HEK293 (cell line): ENCODE measurements around the gene FRAS1.

Experiments used
- CTCF ChIA-PET: fragments of 350-600 bp; formaldehyde crosslinking; extraction: SDS; loops from one replicate; lab custom pipeline; 2021; ENCODE audit warnings: antibody characterized with exemption; lab: Yijun Ruan, JAX
- POLR2A ChIA-PET: fragments of 300-600 bp; formaldehyde crosslinking; extraction: SDS; loops from one replicate; lab custom pipeline; 2020; ENCODE audit warnings: antibody characterized with exemption, inconsistent platforms; lab: Yijun Ruan, JAX
- H3K27ac ChIP-seq: fragments of 200-500 bp; sonication (Bioruptor generic); 2 replicates; pipeline ENCODE4 v1.5.1; 2014; ENCODE audit warnings: low read depth, low read length, control low read depth, inconsistent platforms; ENCODE audit errors: extremely low read depth
- H3K36me3 ChIP-seq, 2 experiments: fragments of 200-500 bp in 1 of 2; sonication (Bioruptor generic) in 1 of 2; 1 replicate in 1 of 2; 2 replicates in 1 of 2; pipeline ENCODE4 v1.5.1; 2014 to 2017; ENCODE audit warnings: inconsistent platforms in 2 of 2, low read length in 2 of 2; ENCODE audit not compliant: control insufficient read depth in 2 of 2, insufficient read depth in 1 of 2
- H3K4me1 ChIP-seq: fragments of 200-500 bp; sonication (Bioruptor generic); 2 replicates; pipeline ENCODE4 v1.5.1; 2014; ENCODE audit warnings: mild to moderate bottlenecking, low read length, inconsistent platforms; ENCODE audit not compliant: control insufficient read depth, insufficient read depth
- H3K4me3 ChIP-seq: 2 replicates; pipeline ENCODE4 v1.5.1; 2011; ENCODE audit warnings: low read depth, mild to moderate bottlenecking, control low read depth, low read length, moderate library complexity
- H3K9me3 ChIP-seq: fragments of 200-500 bp; sonication (Bioruptor generic); 2 replicates; pipeline ENCODE4 v1.5.1; 2014; ENCODE audit warnings: low read depth, low read length, inconsistent platforms; ENCODE audit not compliant: control insufficient read depth, insufficient read depth
- BCL6B ChIP-seq: fragments of 450-650 bp; formaldehyde crosslinking; IDR thresholded peaks from 2 replicates; pipeline ENCODE4 v1.5.1; 2017; ENCODE audit warnings: missing biosample characterization, missing genetic modification characterization
- FEZF1 ChIP-seq: fragments of 450-650 bp; formaldehyde crosslinking; IDR thresholded peaks from 2 replicates; pipeline ENCODE4 v1.5.1; 2016; ENCODE audit warnings: missing biosample characterization, missing genetic modification characterization
- SP2 ChIP-seq: fragments of 450-650 bp; formaldehyde crosslinking; IDR thresholded peaks from 2 replicates; pipeline ENCODE4 v1.5.1; 2016; ENCODE audit warnings: missing biosample characterization, missing genetic modification characterization
- ZBTB48 ChIP-seq: fragments of 450-650 bp; formaldehyde crosslinking; IDR thresholded peaks from 2 replicates; pipeline ENCODE4 v1.5.1; 2016; ENCODE audit warnings: missing biosample characterization, missing genetic modification characterization
- ZNF114 ChIP-seq: fragments of 450-650 bp; formaldehyde crosslinking; IDR thresholded peaks from 2 replicates; pipeline ENCODE4 v1.5.0; 2017; ENCODE audit warnings: missing biosample characterization, missing genetic modification characterization
- ZNF157 ChIP-seq: fragments of 450-650 bp; formaldehyde crosslinking; IDR thresholded peaks from 2 replicates; pipeline ENCODE4 v1.5.1; 2016; ENCODE audit warnings: missing biosample characterization, missing genetic modification characterization
- ZNF223 ChIP-seq: fragments of 450-650 bp; formaldehyde crosslinking; IDR thresholded peaks from 2 replicates; pipeline ENCODE4 v1.5.1; 2016; ENCODE audit warnings: missing biosample characterization, missing genetic modification characterization
- ZNF302 ChIP-seq: fragments of 450-650 bp; formaldehyde crosslinking; IDR thresholded peaks from 2 replicates; pipeline ENCODE4 v1.5.1; 2016; ENCODE audit warnings: missing biosample characterization, missing genetic modification characterization, low read depth
- ZNF341 ChIP-seq: fragments of 450-650 bp; formaldehyde crosslinking; IDR thresholded peaks from 2 replicates; pipeline ENCODE4; 2016; ENCODE audit warnings: low read depth, missing biosample characterization, missing genetic modification characterization
- ZNF426 ChIP-seq: fragments of 450-650 bp; formaldehyde crosslinking; IDR thresholded peaks from 2 replicates; pipeline ENCODE4 v1.5.1; 2017; ENCODE audit warnings: missing biosample characterization, missing genetic modification characterization, mild to moderate bottlenecking, inconsistent platforms, moderate library complexity
- ZNF518A ChIP-seq: fragments of 450-650 bp; formaldehyde crosslinking; conservative IDR thresholded peaks from 2 replicates; pipeline ENCODE4 v1.5.1; 2016; ENCODE audit warnings: low read depth, missing biosample characterization, missing genetic modification characterization
- ZNF521 ChIP-seq: fragments of 450-650 bp; formaldehyde crosslinking; IDR thresholded peaks from 2 replicates; pipeline ENCODE4 v1.5.1; 2017; ENCODE audit warnings: missing biosample characterization, mild to moderate bottlenecking, missing genetic modification characterization
- ZNF658 ChIP-seq: fragments of 450-650 bp; formaldehyde crosslinking; IDR thresholded peaks from 2 replicates; pipeline ENCODE4; 2016; ENCODE audit warnings: missing biosample characterization, missing genetic modification characterization
- ZNF660 ChIP-seq: fragments of 450-650 bp; IDR thresholded peaks from 2 replicates; pipeline ENCODE4 v1.5.1; 2018; ENCODE audit warnings: missing biosample characterization, mild to moderate bottlenecking, missing genetic modification characterization
- TF ChIP-seq, protein P1 (sequence below): sonication (generic); formaldehyde crosslinking; IDR thresholded peaks from 2 replicates; pipeline ENCODE4 v1.8.1; 2022; ENCODE audit warnings: mild to moderate bottlenecking, moderate library complexity, missing genetic modification reagents
- TF ChIP-seq, protein P2 (sequence below): fragments of 450-650 bp; formaldehyde crosslinking; IDR thresholded peaks from 2 replicates; pipeline ENCODE4 v1.5.1; 2017; ENCODE audit warnings: missing biosample characterization, mild to moderate bottlenecking, missing genetic modification characterization, moderate library complexity
- TF ChIP-seq, protein P3 (sequence below): fragments of 450-650 bp; formaldehyde crosslinking; IDR thresholded peaks from 2 replicates; pipeline ENCODE4 v1.5.1; 2016; ENCODE audit warnings: missing biosample characterization, missing genetic modification characterization, low read depth
- TF ChIP-seq, protein P4 (sequence below): fragments of 450-650 bp; formaldehyde crosslinking; IDR thresholded peaks from 2 replicates; pipeline ENCODE4 v1.5.1; 2016; ENCODE audit warnings: missing biosample characterization, missing genetic modification characterization

FRAS1 gene

GRCh38 chr4:78410225-78410624, 353.1 kb downstream of the FRAS1 start:
- TF ChIP-seq ZBTB48 (no peak), ZNF658 (no peak), ZNF302 (tag by site-specific recombination) (no peak), FEZF1 (tag by site-specific recombination) (no peak), SP2 (no peak)
- TF ChIP-seq, protein P1, sequence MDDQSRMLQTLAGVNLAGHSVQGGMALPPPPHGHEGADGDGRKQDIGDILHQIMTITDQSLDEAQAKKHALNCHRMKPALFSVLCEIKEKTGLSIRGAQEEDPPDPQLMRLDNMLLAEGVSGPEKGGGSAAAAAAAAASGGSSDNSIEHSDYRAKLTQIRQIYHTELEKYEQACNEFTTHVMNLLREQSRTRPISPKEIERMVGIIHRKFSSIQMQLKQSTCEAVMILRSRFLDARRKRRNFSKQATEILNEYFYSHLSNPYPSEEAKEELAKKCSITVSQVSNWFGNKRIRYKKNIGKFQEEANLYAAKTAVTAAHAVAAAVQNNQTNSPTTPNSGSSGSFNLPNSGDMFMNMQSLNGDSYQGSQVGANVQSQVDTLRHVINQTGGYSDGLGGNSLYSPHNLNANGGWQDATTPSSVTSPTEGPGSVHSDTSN (CRISPR knock-in tag), result no peak
- TF ChIP-seq, protein P2, sequence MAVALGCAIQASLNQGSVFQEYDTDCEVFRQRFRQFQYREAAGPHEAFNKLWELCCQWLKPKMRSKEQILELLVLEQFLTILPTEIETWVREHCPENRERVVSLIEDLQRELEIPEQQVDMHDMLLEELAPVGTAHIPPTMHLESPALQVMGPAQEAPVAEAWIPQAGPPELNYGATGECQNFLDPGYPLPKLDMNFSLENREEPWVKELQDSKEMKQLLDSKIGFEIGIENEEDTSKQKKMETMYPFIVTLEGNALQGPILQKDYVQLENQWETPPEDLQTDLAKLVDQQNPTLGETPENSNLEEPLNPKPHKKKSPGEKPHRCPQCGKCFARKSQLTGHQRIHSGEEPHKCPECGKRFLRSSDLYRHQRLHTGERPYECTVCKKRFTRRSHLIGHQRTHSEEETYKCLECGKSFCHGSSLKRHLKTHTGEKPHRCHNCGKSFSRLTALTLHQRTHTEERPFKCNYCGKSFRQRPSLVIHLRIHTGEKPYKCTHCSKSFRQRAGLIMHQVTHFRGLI (tag by site-specific recombination), result no peak
- H3K9me3 ChIP-seq, result no peaks in the 10 kb centered on the region
- H3K4me1 ChIP-seq, result no peaks in the 10 kb centered on the region
- ChIA-PET POLR2A (no interaction called here), CTCF (no interaction called here)
- no peak overlapping the region for H3K27ac ChIP-seq
- no peak overlapping the region for H3K4me3 ChIP-seq
- H3K36me3 ChIP-seq, result peaks cover 0 to 5% of the 10 kb centered on the region in 2 experiments; a peak in 1 of 3 replicates

DNA sequence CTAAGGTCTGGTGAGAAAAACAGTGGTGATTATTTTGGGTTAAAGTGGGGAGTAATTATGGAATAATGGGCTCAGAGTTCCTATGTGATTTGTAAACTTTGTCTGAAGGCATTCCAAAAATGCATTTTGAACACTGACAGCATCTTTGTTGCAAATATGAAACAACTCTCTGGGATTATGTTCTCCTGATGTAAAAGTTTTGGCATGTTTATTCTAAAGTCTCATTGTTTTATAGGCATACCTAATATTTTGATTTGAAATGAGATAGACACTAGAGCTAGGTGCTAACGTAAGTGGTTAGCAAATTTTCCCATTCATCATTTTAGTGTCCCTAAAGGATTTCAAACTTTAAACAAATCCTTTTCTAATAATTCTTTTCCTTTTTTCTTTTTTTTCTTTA, 353.6 kb downstream of the FRAS1 start:
- Histone ChIP-seq H3K36me3 (peaks cover 0 to 9% of the 10 kb centered on the region in 2 experiments; a peak in 1 of 3 replicates), H3K4me3 (no peak overlapping the region), H3K27ac (no peak overlapping the region), H3K4me1 (no peaks in the 10 kb centered on the region), H3K9me3 (no peaks in the 10 kb centered on the region)
- POLR2A ChIA-PET, result no interaction called here
- TF ChIP-seq ZNF426 (tag by site-specific recombination), result no peak
- CTCF ChIA-PET, result no interaction called here

DNA sequence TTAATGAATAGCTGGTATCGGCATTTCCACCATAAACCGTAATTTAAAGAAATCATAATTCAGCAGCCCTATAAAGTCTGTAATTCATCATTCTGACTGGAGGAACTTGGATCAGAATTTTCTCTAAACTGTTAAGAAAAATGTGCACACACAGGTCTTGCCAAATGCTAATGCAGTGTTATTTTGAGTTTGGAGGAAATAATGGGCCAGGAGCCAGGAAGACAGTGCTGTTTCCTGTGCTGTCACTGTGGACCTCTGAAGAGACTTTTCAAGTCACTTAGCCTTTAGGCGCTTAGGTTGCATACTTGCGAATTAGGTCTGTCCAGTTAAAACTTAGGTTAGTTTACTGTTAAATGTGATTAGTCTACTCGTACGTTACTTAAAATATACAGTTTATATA, 357.0 kb downstream of the FRAS1 start:
- ChIA-PET CTCF (no interaction called here), POLR2A (no interaction called here)
- H3K4me1 ChIP-seq, result no peaks in the 10 kb centered on the region
- no peaks in the 10 kb centered on the region for H3K9me3 ChIP-seq
- H3K36me3 ChIP-seq, result peaks cover 0 to 12% of the 10 kb centered on the region in 2 experiments; a peak in 2 of 3 replicates
- H3K4me3 ChIP-seq, result no peak overlapping the region
- TF ChIP-seq, protein P3, sequence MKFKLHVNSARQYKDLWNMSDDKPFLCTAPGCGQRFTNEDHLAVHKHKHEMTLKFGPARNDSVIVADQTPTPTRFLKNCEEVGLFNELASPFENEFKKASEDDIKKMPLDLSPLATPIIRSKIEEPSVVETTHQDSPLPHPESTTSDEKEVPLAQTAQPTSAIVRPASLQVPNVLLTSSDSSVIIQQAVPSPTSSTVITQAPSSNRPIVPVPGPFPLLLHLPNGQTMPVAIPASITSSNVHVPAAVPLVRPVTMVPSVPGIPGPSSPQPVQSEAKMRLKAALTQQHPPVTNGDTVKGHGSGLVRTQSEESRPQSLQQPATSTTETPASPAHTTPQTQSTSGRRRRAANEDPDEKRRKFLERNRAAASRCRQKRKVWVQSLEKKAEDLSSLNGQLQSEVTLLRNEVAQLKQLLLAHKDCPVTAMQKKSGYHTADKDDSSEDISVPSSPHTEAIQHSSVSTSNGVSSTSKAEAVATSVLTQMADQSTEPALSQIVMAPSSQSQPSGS, result no peak
- TF ChIP-seq, protein P4, sequence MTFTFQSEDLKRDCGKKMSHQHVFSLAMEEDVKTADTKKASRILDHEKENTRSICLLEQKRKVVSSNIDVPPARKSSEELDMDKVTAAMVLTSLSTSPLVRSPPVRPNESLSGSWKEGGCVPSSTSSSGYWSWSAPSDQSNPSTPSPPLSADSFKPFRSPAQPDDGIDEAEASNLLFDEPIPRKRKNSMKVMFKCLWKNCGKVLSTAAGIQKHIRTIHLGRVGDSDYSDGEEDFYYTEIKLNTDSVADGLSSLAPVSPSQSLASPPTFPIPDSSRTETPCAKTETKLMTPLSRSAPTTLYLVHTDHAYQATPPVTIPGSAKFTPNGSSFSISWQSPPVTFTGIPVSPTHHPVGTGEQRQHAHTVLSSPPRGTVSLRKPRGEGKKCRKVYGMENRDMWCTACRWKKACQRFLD (tag by site-specific recombination), result no peak
- TF ChIP-seq ZNF114 (tag by site-specific recombination) (no peak), BCL6B (tag by site-specific recombination) (no peak), ZNF223 (tag by site-specific recombination) (no peak), ZNF157 (no peak), ZNF660 (tag by site-specific recombination) (no peak), ZNF518A (tag by site-specific recombination) (no peak), ZNF341 (no peak), ZNF521 (no peak)
- H3K27ac ChIP-seq, result no peak overlapping the region
